ENCODE results near the gene MYRF. TPM values are rescaled to one million over a fixed set of nuclear protein-coding genes. Genes with fewer than 3 reads are reported as not detected.
A peak's percentile ranks its signal among the peaks of the same experiment; 100 is the strongest.

Gene MYRF
- total and polyA plus RNA-seq, 9 of the 15 experiments (the other 6 are each of a cell fraction or from before 2014, with no cell fraction given): 2.3 to 25.8 (median 7.1) TPM

- H3K27me3 ChIP-seq (ENCODE audit: control insufficient read depth in 2 of 2, insufficient read depth in 2 of 2, low read length in 2 of 2): no peaks in the 10 kb centered on the region
- peak overlapping the region; percentile 83 for H3K4me3 ChIP-seq
- H3K9ac ChIP-seq (ENCODE audit: insufficient read depth in 1 of 2, low read depth in 2 of 2, low read length in 2 of 2): peak overlapping the region; percentile 100; a peak in 3 of 4 replicates
- H2AFZ ChIP-seq (ENCODE audit: low read depth, low read length): no peak overlapping the region
- in situ Hi-C loops (cut with MboI) (loop anchor here (5.0 kb wide), 1 partner anchor 47 kb away; no protein-coding TSS in a partner anchor), intact Hi-C loops (cut with micrococcal nuclease) (no loop called here)
- peaks cover 71% of the 10 kb centered on the region for H3K36me3 ChIP-seq (ENCODE audit: control insufficient read depth, insufficient read depth, low read length)
- no peaks in the 10 kb centered on the region for H3K9me3 ChIP-seq (replicated peaks; ENCODE audit: control insufficient read depth, insufficient read depth, low read depth, low read length)
- peaks cover 22 to 28% of the 10 kb centered on the region in 2 experiments; a peak in 4 of 5 replicates for H3K4me1 ChIP-seq (replicated peaks in 1 of 2; ENCODE audit: control insufficient read depth in 2 of 2, insufficient read depth in 2 of 2, low read length in 2 of 2)
- H4K20me1 ChIP-seq (replicated peaks; ENCODE audit: control insufficient read depth, insufficient read depth, low read length): no peaks in the 10 kb centered on the region; the same call in 1 of the 2 replicates
- no peaks in the 10 kb centered on the region for H3K9me1 ChIP-seq (ENCODE audit: control insufficient read depth, insufficient read depth, low read length)
- DNase-seq (ENCODE audit: extremely low read depth in 1 of 4, low spot score in 3 of 4) (no peak), FAIRE-seq (no peak), ATAC-seq (no peak)
- peak overlapping the region; percentile 97 for H3K4me2 ChIP-seq (ENCODE audit: insufficient read depth, low read length)
- WGBS (ENCODE audit: insufficient coverage, low coverage, missing lambda C conversion rate): 10% methylated on average over 3 of the region's 3 CpGs
- no TSS peak for BruUV-seq (replicated peaks)
- H3K27ac ChIP-seq (ENCODE audit: extremely low read depth, low read depth, low read length): peak overlapping the region; percentile 100
- CTCF ChIA-PET (ENCODE audit: low intra/inter-chr PET ratio): no interaction called here
- H3K79me2 ChIP-seq (ENCODE audit: control insufficient read depth, insufficient read depth, low read length): peaks cover 88% of the 10 kb centered on the region
- TF ChIP-seq GMEB1 (CRISPR knock-in tag; IDR thresholded peaks at IDR 0.05): no peak
- TF ChIP-seq ZNF121 (CRISPR knock-in tag; conservative IDR thresholded peaks at IDR 0.05): peak; percentile 90
- no peak for TF ChIP-seq SNIP1 (IDR thresholded peaks at IDR 0.05; ENCODE audit: low read depth)
- TF ChIP-seq JUND (IDR thresholded peaks at IDR 0.05; ENCODE audit: borderline replicate concordance, low read depth, low read length): no peak
- no peak for TF ChIP-seq JUND (tag; IDR thresholded peaks at IDR 0.05; ENCODE audit: borderline replicate concordance, low read depth, low read length)
- TF ChIP-seq ARID4B (CRISPR knock-in tag; IDR thresholded peaks at IDR 0.05): peak; percentile 29; the same call in 1 of the 2 replicates
- TF ChIP-seq RBM25 (IDR thresholded peaks at IDR 0.05; ENCODE audit: low read depth, low read length, severe bottlenecking): peak; percentile 47
- no peak for TF ChIP-seq SAFB (IDR thresholded peaks at IDR 0.05; ENCODE audit: borderline replicate concordance, low read depth, low read length)
- no peak for TF ChIP-seq JUNB (CRISPR knock-in tag; conservative IDR thresholded peaks at IDR 0.05)
- POLR2A ChIA-PET: interaction anchor here (0.8 to 2.9 kb wide), 11 partner anchors 8 to 170 kb away, joined by 3 to 23 read pairs (median 8); partner anchors contain the start of genes BEST1 and FADS3
Measured at GRCh38 chr11:61793829-61794204, 41.4 kb downstream of the MYRF start.

Data from K562 (cell line).